IPS-11a (cell line): ENCODE data around the gene PRR15L.

Experiments used
- H3K4me3 ChIP-seq: one replicate; pipeline ENCODE4 v1.5.1; 2013; ENCODE audit warnings: low read depth, low read length, control low read depth

The PRR15L gene

DNA sequence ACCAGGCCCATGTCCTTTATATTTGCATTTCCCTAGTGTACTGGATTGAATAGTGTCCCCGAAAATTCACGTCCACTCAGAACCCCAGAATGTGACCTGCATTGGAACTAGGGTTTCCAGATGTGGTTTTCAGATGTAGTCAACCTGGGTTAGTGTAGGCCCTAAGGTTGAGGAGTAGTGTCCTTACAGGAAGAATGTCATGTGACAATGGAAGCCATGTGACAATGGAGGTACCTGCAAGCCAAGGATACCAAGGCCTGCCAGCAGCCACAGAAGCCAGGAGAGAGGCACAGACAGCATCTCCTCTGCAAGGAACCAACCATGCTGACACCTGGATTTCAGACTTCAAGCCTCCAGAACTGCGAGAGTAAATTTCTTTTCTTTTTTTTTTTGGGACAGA, 5.2 kb upstream of the PRR15L start:
- H3K4me3 ChIP-seq, result no peak overlapping the region

GRCh38 chr17:47961406-47961805, 3.7 kb upstream of the PRR15L start:
- no peak overlapping the region for H3K4me3 ChIP-seq

GRCh38 chr17:47959825-47960655, 2.4 kb upstream of the PRR15L start:
- no peak overlapping the region for H3K4me3 ChIP-seq

DNA sequence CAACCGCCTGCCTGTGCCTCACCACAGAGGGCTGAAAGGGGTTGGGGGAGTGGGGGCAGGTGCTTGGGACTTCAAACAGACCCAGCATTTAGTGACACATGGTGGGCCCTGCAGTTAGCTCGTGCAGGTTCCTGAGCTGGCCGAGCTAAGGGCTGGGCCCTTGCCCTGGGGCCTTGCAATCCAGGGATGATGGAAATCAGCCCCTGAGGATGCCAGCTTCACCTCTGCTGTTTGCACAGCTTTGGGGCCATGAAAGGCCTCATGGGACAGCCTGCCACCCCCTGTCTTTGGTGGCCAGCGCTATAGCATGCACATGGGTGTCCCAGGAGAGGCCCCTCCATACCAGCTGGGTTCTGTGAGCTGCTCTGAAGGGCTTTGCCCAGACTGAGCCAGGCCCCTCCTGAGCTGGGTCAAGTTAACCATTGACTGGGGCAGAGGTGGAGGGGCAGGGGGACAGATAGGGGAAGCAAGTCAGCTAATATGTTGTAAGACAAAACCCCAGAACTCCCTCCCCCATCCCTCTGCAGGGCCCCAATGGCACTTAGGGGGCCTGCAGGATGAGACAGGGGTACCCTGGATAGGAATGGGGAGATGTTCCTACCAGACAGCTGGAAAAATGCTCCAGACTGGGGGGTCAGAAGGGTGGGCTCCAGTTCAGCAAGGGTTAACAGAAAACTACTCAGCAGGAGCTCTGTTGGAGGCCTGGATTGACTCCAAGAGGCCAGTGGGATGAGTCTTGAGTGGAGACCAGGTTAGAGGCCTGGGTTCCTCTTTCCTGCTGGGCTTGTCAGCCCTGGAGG, 692 bp downstream of the PRR15L start:
- no peak overlapping the region for H3K4me3 ChIP-seq

GRCh38 chr17:47955497-47956461, 1.9 kb downstream of the PRR15L start:
- H3K4me3 ChIP-seq, result no peak overlapping the region

GRCh38 chr17:47953909-47954308, 3.8 kb downstream of the PRR15L start:
- H3K4me3 ChIP-seq, result no peak overlapping the region

DNA sequence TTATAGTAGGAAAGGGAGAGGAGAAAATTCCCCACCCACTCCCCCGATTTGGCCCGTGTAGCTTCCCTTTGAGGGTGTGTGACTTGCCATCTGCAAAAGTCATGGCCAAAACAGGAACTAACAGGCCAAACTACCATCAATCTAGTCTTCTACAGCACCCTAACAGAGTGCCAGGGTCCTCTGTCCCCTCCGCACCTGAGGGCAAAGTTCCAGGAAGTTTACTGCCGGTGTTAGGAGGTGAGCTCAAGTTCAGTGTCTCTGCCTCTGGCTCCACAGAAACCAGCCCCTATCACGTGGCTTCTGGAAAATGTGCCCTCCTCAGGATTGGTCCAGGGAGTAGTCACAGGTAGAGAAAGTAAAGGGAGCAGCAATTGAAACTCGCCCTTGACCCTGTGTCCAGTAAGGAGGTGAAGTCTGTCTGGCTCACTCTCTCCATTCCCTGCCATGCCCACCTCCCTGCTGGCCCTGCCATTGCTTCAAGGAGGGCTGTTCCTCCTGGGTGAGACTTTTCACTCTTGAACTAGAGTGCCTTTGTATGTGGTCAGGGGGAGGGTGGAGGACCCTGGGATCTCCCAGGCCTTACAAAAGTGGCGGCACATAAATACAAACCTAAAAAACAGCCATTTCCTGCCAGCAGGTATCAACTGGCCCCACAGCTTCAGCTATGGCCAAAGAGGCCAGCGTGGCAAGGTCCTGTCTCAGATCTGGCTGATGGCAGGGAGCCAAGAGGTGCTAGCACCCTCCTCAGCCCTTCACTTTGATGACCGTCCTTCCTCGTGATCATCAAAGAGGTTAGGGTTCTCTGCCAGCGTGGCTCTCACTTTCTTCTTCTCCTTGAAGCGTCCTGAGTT, 5.3 kb downstream of the PRR15L start:
- no peak overlapping the region for H3K4me3 ChIP-seq

- H3K4me3 ChIP-seq, result no peak overlapping the region
These were observed 7.2 kb downstream of the PRR15L start for GRCh38 chr17:47950448-47950847.

DNA sequence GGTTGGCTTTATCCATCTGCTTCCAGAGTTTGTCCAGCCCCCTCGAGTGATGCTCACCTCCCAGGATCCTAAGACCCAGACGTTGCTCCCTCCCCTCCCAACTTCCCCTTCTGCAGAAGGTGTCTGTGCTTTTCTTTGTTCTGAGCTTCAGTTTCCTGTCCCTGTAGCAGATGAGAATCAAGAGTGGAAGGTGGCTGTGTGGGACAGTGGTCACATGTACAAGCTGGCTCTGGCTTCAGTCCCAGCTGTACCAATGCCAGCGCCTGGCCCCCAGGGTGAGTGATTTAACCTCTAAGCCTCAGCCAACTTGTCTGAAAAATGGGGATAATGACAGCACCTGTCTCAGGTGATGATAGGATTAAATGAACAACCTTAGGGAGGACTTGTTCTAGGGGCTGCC, 7.7 kb downstream of the PRR15L start:
- no peak overlapping the region for H3K4me3 ChIP-seq

DNA sequence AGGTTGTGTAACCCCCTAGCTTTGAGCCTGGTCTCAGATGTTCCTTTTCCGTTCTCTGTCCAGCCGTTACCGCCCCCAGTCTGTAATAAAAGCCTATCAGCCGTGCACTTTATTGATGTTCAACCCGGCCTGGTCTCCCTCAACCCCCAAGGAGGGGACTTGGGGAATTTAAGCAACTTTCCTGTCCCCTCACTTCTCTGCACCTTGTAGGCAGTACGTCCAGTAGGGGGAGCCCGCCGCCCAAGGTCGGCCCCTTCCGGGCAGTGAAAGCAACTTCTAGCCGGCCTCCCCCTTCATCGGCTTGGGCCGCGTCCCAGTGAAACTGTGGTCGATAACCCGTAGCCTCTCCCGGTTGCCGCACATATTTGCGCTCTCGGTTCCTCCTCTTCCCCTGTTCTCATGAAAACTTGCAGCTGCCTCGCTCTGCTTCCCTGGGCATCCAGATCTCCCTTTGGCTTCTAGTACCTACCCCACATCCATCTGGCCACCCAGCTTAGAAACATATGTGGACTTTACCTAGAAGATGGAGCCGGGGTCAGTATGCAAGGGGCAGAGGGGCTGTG, 8.4 kb downstream of the PRR15L start:
- no peak overlapping the region for H3K4me3 ChIP-seq

- no peak overlapping the region for H3K4me3 ChIP-seq
These were observed 8.9 kb downstream of the PRR15L start for GRCh38 chr17:47948706-47949196.

GRCh38 chr17:47946929-47947397, 10.7 kb downstream of the PRR15L start:
- H3K4me3 ChIP-seq, result no peak overlapping the region

DNA sequence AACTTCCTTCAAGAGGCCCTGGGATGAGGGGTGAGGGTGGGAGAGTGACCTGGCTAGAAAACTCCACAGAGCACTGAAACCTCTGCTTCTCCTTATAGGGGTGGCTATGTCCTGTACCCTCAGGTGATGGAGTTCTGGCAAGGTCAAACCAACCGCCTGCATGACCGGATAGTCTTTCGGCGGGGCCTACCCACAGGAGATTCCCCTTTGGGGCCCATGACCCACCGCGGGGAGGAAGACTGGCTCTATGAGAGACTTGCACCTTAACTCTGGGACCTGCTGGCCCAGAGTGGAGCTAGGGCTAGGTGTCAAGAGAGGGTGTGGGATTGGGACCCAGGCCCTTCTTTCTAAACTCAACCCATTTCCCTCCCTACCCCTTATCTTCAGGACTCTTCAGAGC, 11.2 kb downstream of the PRR15L start:
- H3K4me3 ChIP-seq, result no peak overlapping the region

DNA sequence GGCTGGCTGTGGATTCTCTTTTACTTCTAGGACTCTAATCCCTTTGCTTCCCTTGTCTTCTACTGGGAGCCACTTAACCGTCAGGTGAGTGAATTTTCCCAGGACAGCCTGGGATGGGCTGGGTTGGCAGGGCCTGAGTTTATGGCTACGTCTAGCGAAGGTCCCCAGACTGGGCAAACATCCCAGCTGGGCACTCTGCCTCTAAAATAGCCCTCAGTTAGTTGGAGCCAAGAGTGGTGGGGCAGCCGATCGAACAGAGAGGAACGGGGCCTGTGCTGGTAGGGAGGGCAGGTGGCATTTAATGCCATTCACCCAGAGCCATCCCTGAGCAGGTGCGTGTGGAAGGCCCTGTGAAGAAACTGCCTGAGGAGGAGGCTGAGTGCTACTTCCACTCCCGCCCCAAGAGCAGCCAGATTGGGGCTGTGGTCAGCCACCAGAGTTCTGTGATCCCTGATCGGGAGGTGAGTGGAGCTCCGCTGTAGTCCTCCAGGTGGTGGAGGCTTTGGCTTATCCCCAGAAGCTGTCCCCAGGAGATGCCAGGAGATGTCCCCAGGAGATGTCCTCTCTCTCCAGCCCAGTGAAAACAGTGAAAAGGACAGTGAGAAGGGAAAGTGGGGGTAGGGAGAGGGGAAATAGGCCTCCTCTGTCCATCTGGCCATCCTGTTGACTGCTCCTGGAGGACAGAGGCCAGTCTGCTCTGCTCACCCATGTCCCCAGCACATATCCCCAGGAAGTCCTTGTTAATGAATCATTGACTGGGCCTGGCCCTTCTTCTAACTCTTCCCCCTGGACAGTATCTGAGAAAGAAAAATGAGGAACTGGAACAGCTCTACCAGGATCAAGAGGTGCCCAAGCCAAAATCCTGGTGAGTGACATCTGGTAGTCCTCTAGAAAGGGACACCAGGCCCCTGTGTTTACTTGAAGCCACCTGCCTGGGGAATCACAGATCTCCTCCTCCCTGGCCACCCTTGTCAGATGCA, 11.9 kb downstream of the PRR15L start:
- H3K4me3 ChIP-seq, result no peak overlapping the region

DNA sequence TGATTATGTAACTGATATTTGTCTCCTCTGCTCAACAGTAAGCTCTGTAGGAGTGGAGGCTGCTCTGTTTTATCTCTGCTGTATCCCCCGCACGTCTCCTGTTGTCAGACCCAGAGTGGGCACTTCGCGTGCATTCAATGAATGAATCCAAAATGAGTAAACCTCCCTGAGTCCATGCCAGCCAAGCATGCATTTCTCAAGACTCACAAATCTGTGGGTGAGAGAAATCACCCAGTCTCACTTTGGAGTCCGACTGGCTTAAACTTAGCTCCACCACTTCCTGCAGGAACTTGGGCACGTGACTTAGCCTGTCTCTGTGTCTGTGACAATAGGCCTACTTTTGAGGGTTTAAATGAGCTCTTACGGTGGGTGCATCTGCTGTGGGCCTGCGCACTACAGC, 12.6 kb downstream of the PRR15L start:
- no peak overlapping the region for H3K4me3 ChIP-seq

GRCh38 chr17:47942568-47942967, 15.1 kb downstream of the PRR15L start:
- H3K4me3 ChIP-seq, result no peak overlapping the region

DNA sequence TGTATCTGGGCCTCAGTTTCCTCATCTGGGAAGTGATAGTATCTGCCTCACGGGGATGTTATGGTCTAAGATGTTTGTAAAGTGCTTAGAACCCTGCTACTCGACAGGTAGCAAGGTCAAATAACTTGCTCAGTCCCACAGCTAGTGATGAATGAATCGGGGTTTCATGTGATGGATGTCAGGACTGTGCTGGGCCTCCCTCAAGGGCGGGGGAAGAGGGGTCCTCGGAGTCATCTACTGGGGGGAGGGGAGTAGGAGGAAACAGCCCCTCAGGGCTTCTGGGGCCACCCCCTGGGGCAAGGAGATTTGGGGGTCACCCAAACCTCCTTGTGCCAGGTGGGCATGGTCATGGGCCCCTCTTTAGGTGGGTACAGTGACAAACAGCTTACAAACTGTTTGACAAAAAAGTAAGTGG, 15.6 kb downstream of the PRR15L start:
- peak overlapping the region; percentile 30 for H3K4me3 ChIP-seq
